Urinary bladder (tissue), 4 donors: ENCODE results near the gene TMEM212. TPM values are rescaled to one million over a fixed set of nuclear protein-coding genes. Genes with fewer than 3 reads are reported as not detected.
"Not testable (repeated sequence)": the region's sequence is repeated elsewhere in the genome, so short reads cannot be mapped to it uniquely, and the experiment has no call there.

Experiments used
- DNase-seq: peaks from one replicate; pipeline ENCODE4 v3.0.0-alpha.2; 2015; ENCODE audit errors: extremely low spot score
- H3K27ac ChIP-seq: one replicate; pipeline ENCODE4 v1.5.1; 2013; ENCODE audit warnings: low read depth, mild to moderate bottlenecking, moderate library complexity
- H3K36me3 ChIP-seq: one replicate; pipeline ENCODE4 v1.6.1; 2013; ENCODE audit warnings: mild to moderate bottlenecking, moderate library complexity; ENCODE audit not compliant: insufficient read depth
- H3K4me1 ChIP-seq: one replicate; pipeline ENCODE4 v1.6.1; 2013; ENCODE audit warnings: mild to moderate bottlenecking, moderate library complexity; ENCODE audit not compliant: insufficient read depth
- H3K4me3 ChIP-seq: one replicate; pipeline ENCODE4 v1.5.1; 2013; ENCODE audit warnings: low read depth, low read length
- WGBS: extraction: QIAGEN DNeasy Blood & Tissue Kit; methylation state at CpG from one replicate; pipeline ENCODE4 v1.1.7; 2013; 5-methylcytosine and 5-hydroxymethylcytosine counted together
- polyA plus RNA-seq: library from polyadenylated mRNA; stranded (reverse); fragments of 200-250 nt; gene quantifications from one replicate; pipeline ENCODE4 v1.2.3, GENCODE V29; 2013
- total RNA-seq: library from RNA; depleted of rRNA; stranded (reverse); fragments of >200 nt; gene quantifications from one replicate; pipeline ENCODE4 v1.2.3, GENCODE V29; 2014
- donor health status: healthy with polysubstance abuse.
- donor health status: healthy.

Gene TMEM212
- total and polyA plus RNA-seq, 2 donors: not detected

GRCh38 chr3:171807806-171808205 is 35.3 kb upstream of the TMEM212 start:
- H3K27ac ChIP-seq: no peak overlapping the region
- H3K36me3 ChIP-seq: no peaks in the 10 kb centered on the region
- no peak overlapping the region for H3K4me3 ChIP-seq
- H3K4me1 ChIP-seq: no peaks in the 10 kb centered on the region
- no peak for DNase-seq
- 98% methylated on average over 6 of the region's 6 CpGs for WGBS

- Histone ChIP-seq H3K4me1 (no peaks in the 10 kb centered on the region), H3K27ac (peak overlapping the region; percentile 83), H3K4me3 (peak overlapping the region; percentile 52), H3K36me3 (no peaks in the 10 kb centered on the region)
- 3% methylated on average over 11 of the region's 11 CpGs for WGBS
- no peak for DNase-seq
Measured at GRCh38 chr3:171809611-171809860, 33.6 kb upstream of the TMEM212 start.

- under 1% methylated on average over 78 of the region's 78 CpGs for WGBS
- H3K4me3 ChIP-seq: peak within 1 kb of the TSS; percentile 52
- H3K36me3 ChIP-seq: no peaks in the 10 kb centered on the region
Measured at GRCh38 chr3:171809861-171810628, 33.1 kb upstream of the TMEM212 start, which contains the start of gene PLD1. Gene PLD1 (minus strand): TSS chr3:171810483. CDS start chr3:171738051, 72,432 bp downstream.

GRCh38 chr3:171810629-171811294 is 32.4 kb upstream of the TMEM212 start:
- Histone ChIP-seq H3K4me3 (peak overlapping the region; percentile 52), H3K36me3 (no peaks in the 10 kb centered on the region), H3K4me1 (no peaks in the 10 kb centered on the region), H3K27ac (peak overlapping the region; percentile 83)
- no peak for DNase-seq
- 21% methylated on average over 22 of the region's 22 CpGs for WGBS

More at GRCh38 chr3:171809861-171810628, 33.1 kb upstream of the TMEM212 start, which contains the start of gene PLD1:
- no peak for DNase-seq
- no peaks in the 10 kb centered on the region for H3K4me1 ChIP-seq
- peak within 1 kb of the TSS; percentile 83 for H3K27ac ChIP-seq

- no peak overlapping the region for H3K27ac ChIP-seq
- 53% methylated on average over 4 of the region's 4 CpGs for WGBS
- H3K4me1 ChIP-seq: no peaks in the 10 kb centered on the region
- H3K36me3 ChIP-seq: no peaks in the 10 kb centered on the region
- no peak for DNase-seq
- no peak overlapping the region for H3K4me3 ChIP-seq
Measured at GRCh38 chr3:171811295-171811912, 31.7 kb upstream of the TMEM212 start.

- no peak overlapping the region for H3K27ac ChIP-seq
- no peaks in the 10 kb centered on the region for H3K36me3 ChIP-seq
- no peak for DNase-seq
- H3K4me1 ChIP-seq: no peaks in the 10 kb centered on the region
- 87% methylated on average over 9 of the region's 9 CpGs for WGBS
- no peak overlapping the region for H3K4me3 ChIP-seq
Measured at GRCh38 chr3:171811913-171812335, 31.2 kb upstream of the TMEM212 start.

GRCh38 chr3:171812811-171813210 is 30.3 kb upstream of the TMEM212 start:
- no peaks in the 10 kb centered on the region for H3K4me1 ChIP-seq
- no peak overlapping the region for H3K27ac ChIP-seq
- no peak overlapping the region for H3K4me3 ChIP-seq
- no peaks in the 10 kb centered on the region for H3K36me3 ChIP-seq
- no peak for DNase-seq
- WGBS: 93% methylated on average over 2 of the region's 2 CpGs

- DNase-seq: no peak
- no peaks in the 10 kb centered on the region for H3K4me1 ChIP-seq
- H3K4me3 ChIP-seq: no peak overlapping the region
- no peak overlapping the region for H3K27ac ChIP-seq
- no peaks in the 10 kb centered on the region for H3K36me3 ChIP-seq
- WGBS: 95% methylated on average over 3 of the region's 3 CpGs
Measured at GRCh38 chr3:171813278-171813896, 29.8 kb upstream of the TMEM212 start.

GRCh38 chr3:171813897-171814460 is 29.2 kb upstream of the TMEM212 start:
- no peak overlapping the region for H3K4me3 ChIP-seq
- no peaks in the 10 kb centered on the region for H3K36me3 ChIP-seq
- H3K27ac ChIP-seq: no peak overlapping the region
- WGBS: 68% methylated on average over 4 of the region's 4 CpGs
- DNase-seq: no peak
- no peaks in the 10 kb centered on the region for H3K4me1 ChIP-seq

GRCh38 chr3:171814662-171815061 is 28.5 kb upstream of the TMEM212 start:
- H3K4me3 ChIP-seq, DNase-seq, H3K36me3 ChIP-seq, H3K4me1 ChIP-seq, H3K27ac ChIP-seq: not testable (repeated sequence)
- WGBS: 96% methylated on average over 6 of the region's 6 CpGs

GRCh38 chr3:171815973-171816595 is 27.1 kb upstream of the TMEM212 start:
- no peak for DNase-seq
- WGBS: 50% methylated on average over 2 of the region's 2 CpGs
- Histone ChIP-seq H3K4me1 (no peaks in the 10 kb centered on the region), H3K27ac (no peak overlapping the region), H3K4me3 (no peak overlapping the region), H3K36me3 (no peaks in the 10 kb centered on the region)

- Histone ChIP-seq H3K36me3 (no peaks in the 10 kb centered on the region), H3K4me3 (no peak overlapping the region), H3K4me1 (no peaks in the 10 kb centered on the region), H3K27ac (no peak overlapping the region)
- DNase-seq: no peak
- 87% methylated on average over 4 of the region's 4 CpGs for WGBS
Measured at GRCh38 chr3:171817074-171817800, 25.9 kb upstream of the TMEM212 start.
